HCEC 1CT (cell line): Measurements from ENCODE around the gene TEFM.
"Not testable (repeated sequence)": the region's sequence is repeated elsewhere in the genome, so short reads cannot be mapped to it uniquely, and the experiment has no call there.

Experiments
- DNase-seq: peaks from one replicate; pipeline ENCODE4 v3.0.0-alpha.2; 2017

Gene TEFM

GRCh38 chr17:30920683-30921543 is 14.9 kb upstream of the TEFM start:
- no peak for DNase-seq

GRCh38 chr17:30920282-30920681 is 14.2 kb upstream of the TEFM start:
- DNase-seq = peak; percentile 52

- no peak for DNase-seq
Observed at GRCh38 chr17:30917050-30917449, 11.0 kb upstream of the TEFM start.

- no peak for DNase-seq
Observed at GRCh38 chr17:30915833-30916611, 10.0 kb upstream of the TEFM start.

- DNase-seq = no peak
Observed at GRCh38 chr17:30913955-30914354, 7.9 kb upstream of the TEFM start.

GRCh38 chr17:30910151-30910550 is 4.1 kb upstream of the TEFM start:
- DNase-seq = not testable (repeated sequence)

GRCh38 chr17:30908717-30909420 is 2.8 kb upstream of the TEFM start:
- DNase-seq = no peak

- DNase-seq = no peak
Observed at GRCh38 chr17:30905742-30906100, 317 bp downstream of the TEFM start.

GRCh38 chr17:30897311-30897710 is 8.7 kb downstream of the TEFM start:
- DNase-seq = no peak

GRCh38 chr17:30894236-30894635 is 11.8 kb downstream of the TEFM start:
- no peak for DNase-seq

GRCh38 chr17:30886187-30886586 is 19.9 kb downstream of the TEFM start:
- DNase-seq = no peak

- no peak for DNase-seq
Observed at GRCh38 chr17:30869005-30869404, 37.0 kb downstream of the TEFM start.

- DNase-seq = no peak
Observed at GRCh38 chr17:30864636-30865035, 41.4 kb downstream of the TEFM start.

GRCh38 chr17:30858556-30859250 is 47.3 kb downstream of the TEFM start:
- peak; percentile 44 for DNase-seq

GRCh38 chr17:30854146-30854545 is 51.9 kb downstream of the TEFM start:
- DNase-seq = no peak
